GM23338 (cell line): ENCODE results near the gene LINGO4.

Experiments used
- CREB1 ChIP-seq: fragments of 250-450 bp; sonication (Bioruptor Pico); IDR thresholded peaks from 2 replicates; pipeline ENCODE4 v1.5.0; 2020; ENCODE audit warnings: low read depth, mild to moderate bottlenecking, moderate library complexity
- EZH2 ChIP-seq: fragments of 200-600 bp; sonication (generic); IDR thresholded peaks from one replicate; pipeline ENCODE4 v1.8.0; 2017; ENCODE audit warnings: antibody characterized with exemption, mild to moderate bottlenecking, low read depth; ENCODE audit not compliant: unreplicated experiment
- NANOG ChIP-seq: IDR thresholded peaks from 2 replicates; pipeline ENCODE4 v1.6.1; 2016; ENCODE audit warnings: antibody characterized with exemption, borderline replicate concordance
- STAT1 ChIP-seq: IDR thresholded peaks from one replicate; pipeline ENCODE4 v1.6.1; 2016; ENCODE audit warnings: antibody characterized with exemption; ENCODE audit not compliant: unreplicated experiment
- TF ChIP-seq, protein P1 (sequence below), 2 experiments: fragments of 200-600 bp in 1 of 2; sonication (generic) in 1 of 2; conservative IDR thresholded peaks; 2 replicates each; pipeline versions ENCODE4 v1.5.1 to v1.6.1; 2016 to 2017; ENCODE audit warnings: antibody characterized with exemption in 2 of 2, low read depth in 2 of 2, mild to moderate bottlenecking in 2 of 2, moderate library complexity in 1 of 2
- TF ChIP-seq, protein P2 (sequence below): IDR thresholded peaks from one replicate; pipeline ENCODE4 v1.6.1; 2018; ENCODE audit warnings: antibody characterized with exemption; ENCODE audit not compliant: unreplicated experiment

- TF ChIP-seq, protein P1, sequence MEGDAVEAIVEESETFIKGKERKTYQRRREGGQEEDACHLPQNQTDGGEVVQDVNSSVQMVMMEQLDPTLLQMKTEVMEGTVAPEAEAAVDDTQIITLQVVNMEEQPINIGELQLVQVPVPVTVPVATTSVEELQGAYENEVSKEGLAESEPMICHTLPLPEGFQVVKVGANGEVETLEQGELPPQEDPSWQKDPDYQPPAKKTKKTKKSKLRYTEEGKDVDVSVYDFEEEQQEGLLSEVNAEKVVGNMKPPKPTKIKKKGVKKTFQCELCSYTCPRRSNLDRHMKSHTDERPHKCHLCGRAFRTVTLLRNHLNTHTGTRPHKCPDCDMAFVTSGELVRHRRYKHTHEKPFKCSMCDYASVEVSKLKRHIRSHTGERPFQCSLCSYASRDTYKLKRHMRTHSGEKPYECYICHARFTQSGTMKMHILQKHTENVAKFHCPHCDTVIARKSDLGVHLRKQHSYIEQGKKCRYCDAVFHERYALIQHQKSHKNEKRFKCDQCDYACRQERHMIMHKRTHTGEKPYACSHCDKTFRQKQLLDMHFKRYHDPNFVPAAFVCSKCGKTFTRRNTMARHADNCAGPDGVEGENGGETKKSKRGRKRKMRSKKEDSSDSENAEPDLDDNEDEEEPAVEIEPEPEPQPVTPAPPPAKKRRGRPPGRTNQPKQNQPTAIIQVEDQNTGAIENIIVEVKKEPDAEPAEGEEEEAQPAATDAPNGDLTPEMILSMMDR (conservative IDR thresholded peaks at IDR 0.05; ENCODE audit: low read depth in 2 of 2): no peak
- no peak for TF ChIP-seq CREB1 (CRISPR knock-in tag)
- no peak for TF ChIP-seq EZH2
- TF ChIP-seq, protein P2, sequence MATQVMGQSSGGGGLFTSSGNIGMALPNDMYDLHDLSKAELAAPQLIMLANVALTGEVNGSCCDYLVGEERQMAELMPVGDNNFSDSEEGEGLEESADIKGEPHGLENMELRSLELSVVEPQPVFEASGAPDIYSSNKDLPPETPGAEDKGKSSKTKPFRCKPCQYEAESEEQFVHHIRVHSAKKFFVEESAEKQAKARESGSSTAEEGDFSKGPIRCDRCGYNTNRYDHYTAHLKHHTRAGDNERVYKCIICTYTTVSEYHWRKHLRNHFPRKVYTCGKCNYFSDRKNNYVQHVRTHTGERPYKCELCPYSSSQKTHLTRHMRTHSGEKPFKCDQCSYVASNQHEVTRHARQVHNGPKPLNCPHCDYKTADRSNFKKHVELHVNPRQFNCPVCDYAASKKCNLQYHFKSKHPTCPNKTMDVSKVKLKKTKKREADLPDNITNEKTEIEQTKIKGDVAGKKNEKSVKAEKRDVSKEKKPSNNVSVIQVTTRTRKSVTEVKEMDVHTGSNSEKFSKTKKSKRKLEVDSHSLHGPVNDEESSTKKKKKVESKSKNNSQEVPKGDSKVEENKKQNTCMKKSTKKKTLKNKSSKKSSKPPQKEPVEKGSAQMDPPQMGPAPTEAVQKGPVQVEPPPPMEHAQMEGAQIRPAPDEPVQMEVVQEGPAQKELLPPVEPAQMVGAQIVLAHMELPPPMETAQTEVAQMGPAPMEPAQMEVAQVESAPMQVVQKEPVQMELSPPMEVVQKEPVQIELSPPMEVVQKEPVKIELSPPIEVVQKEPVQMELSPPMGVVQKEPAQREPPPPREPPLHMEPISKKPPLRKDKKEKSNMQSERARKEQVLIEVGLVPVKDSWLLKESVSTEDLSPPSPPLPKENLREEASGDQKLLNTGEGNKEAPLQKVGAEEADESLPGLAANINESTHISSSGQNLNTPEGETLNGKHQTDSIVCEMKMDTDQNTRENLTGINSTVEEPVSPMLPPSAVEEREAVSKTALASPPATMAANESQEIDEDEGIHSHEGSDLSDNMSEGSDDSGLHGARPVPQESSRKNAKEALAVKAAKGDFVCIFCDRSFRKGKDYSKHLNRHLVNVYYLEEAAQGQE: no peak
- no peak for TF ChIP-seq STAT1
- no peak for TF ChIP-seq NANOG
Observed at GRCh38 chr1:151807131-151807530, 1.9 kb upstream of the LINGO4 start.
